Measurements from ENCODE around the gene RAB12. TPM values are rescaled to one million over a fixed set of nuclear protein-coding genes. Genes with fewer than 3 reads are reported as not detected.

The RAB12 gene
- total RNA-seq, result 10 to 100 TPM; 24.1 to 88.6 (median 44.1) TPM

- peak within 1 kb of the TSS; percentile 86 to 98 (median 91) for H3K4me3 ChIP-seq
- WGBS, 2 donors, result 7 to 14% methylated on average over 38 to 55 of the region's 95 CpGs
- H3K27ac ChIP-seq, result peak within 1 kb of the TSS; percentile 69 to 85 (median 80)
- ATAC-seq (ENCODE audit: low FRiP score in 2 of 2) (peak; percentile 93 to 98), DNase-seq (peak; percentile 88 to 98)
- no peaks in the 10 kb centered on the region for H3K27me3 ChIP-seq
- peaks cover 0 to 3% (median 0%) of the 10 kb centered on the region in 4 donors for H3K36me3 ChIP-seq
- H3K4me1 ChIP-seq, result peaks cover 27 to 45% (median 30%) of the 10 kb centered on the region in 4 donors
- H3K9me3 ChIP-seq, result no peaks in the 10 kb centered on the region
- TF ChIP-seq EP300 (IDR thresholded peaks at IDR 0.05) (no peak), CTCF (IDR thresholded peaks at IDR 0.05) (peak; percentile 92 to 97 (median 96)), POLR2AphosphoS5 (IDR thresholded peaks at IDR 0.05) (peak; percentile 78 to 80), POLR2A (IDR thresholded peaks at IDR 0.05) (peak in 3 of 4 donors; percentile 34 to 76 (median 48))
These were observed at the start of gene RAB12 for GRCh38 chr18:8608795-8609658. Gene RAB12 (plus strand): TSS chr18:8609437. CDS start chr18:8609440, 3 bp downstream.

GRCh38 chr18:8559612-8560186 lies 49.5 kb upstream of the RAB12 start:
- H3K4me3 ChIP-seq, result no peak overlapping the region
- 65 to 71% methylated on average over 4 of the region's 4 CpGs for WGBS, 2 donors
- DNase-seq, result no peak
- H3K27me3 ChIP-seq, result no peaks in the 10 kb centered on the region
- no peak for TF ChIP-seq POLR2AphosphoS5 (IDR thresholded peaks at IDR 0.05)
- TF ChIP-seq EP300 (IDR thresholded peaks at IDR 0.05), result no peak
- no peak for TF ChIP-seq POLR2A (IDR thresholded peaks at IDR 0.05)
- no peak overlapping the region for H3K27ac ChIP-seq
- H3K4me1 ChIP-seq, result no peaks in the 10 kb centered on the region
- ATAC-seq (ENCODE audit: low FRiP score in 2 of 2), result no peak
- no peaks in the 10 kb centered on the region for H3K36me3 ChIP-seq
- no peaks in the 10 kb centered on the region for H3K9me3 ChIP-seq

GRCh38 chr18:8561123-8561910 lies 47.9 kb upstream of the RAB12 start:
- no peaks in the 10 kb centered on the region for H3K9me3 ChIP-seq
- H3K27ac ChIP-seq, result peak overlapping the region in 2 of 4 donors; percentile 2 to 49
- no peak for ATAC-seq (ENCODE audit: low FRiP score in 2 of 2)
- H3K36me3 ChIP-seq, result no peaks in the 10 kb centered on the region
- H3K4me1 ChIP-seq, result no peaks in the 10 kb centered on the region
- no peak for DNase-seq
- no peak overlapping the region for H3K4me3 ChIP-seq
- WGBS, 2 donors, result 82 to 83% methylated on average over 8 of the region's 8 CpGs
- no peak for TF ChIP-seq EP300 (IDR thresholded peaks at IDR 0.05)
- no peak for TF ChIP-seq CTCF (IDR thresholded peaks at IDR 0.05)
- no peak for TF ChIP-seq POLR2AphosphoS5 (IDR thresholded peaks at IDR 0.05)
- TF ChIP-seq POLR2A (IDR thresholded peaks at IDR 0.05), result no peak
- H3K27me3 ChIP-seq, result no peaks in the 10 kb centered on the region

- DNase-seq (no peak), ATAC-seq (ENCODE audit: low FRiP score in 2 of 2) (no peak)
- 69 to 72% methylated on average over 6 of the region's 6 CpGs for WGBS, 2 donors
- no peaks in the 10 kb centered on the region for H3K27me3 ChIP-seq
- no peak overlapping the region for H3K4me3 ChIP-seq
- no peaks in the 10 kb centered on the region for H3K4me1 ChIP-seq
- peak overlapping the region in 1 of 4 donors; percentile 29 for H3K27ac ChIP-seq
- H3K36me3 ChIP-seq, result no peaks in the 10 kb centered on the region
- TF ChIP-seq CTCF (IDR thresholded peaks at IDR 0.05) (no peak), POLR2AphosphoS5 (IDR thresholded peaks at IDR 0.05) (no peak), EP300 (IDR thresholded peaks at IDR 0.05) (no peak), POLR2A (IDR thresholded peaks at IDR 0.05) (no peak)
- H3K9me3 ChIP-seq, result no peaks in the 10 kb centered on the region
These were observed 47.2 kb upstream of the RAB12 start for GRCh38 chr18:8562070-8562469.

- no peaks in the 10 kb centered on the region for H3K9me3 ChIP-seq
- no peaks in the 10 kb centered on the region for H3K27me3 ChIP-seq
- H3K4me3 ChIP-seq, result no peak overlapping the region
- no peaks in the 10 kb centered on the region for H3K36me3 ChIP-seq
- no peak for ATAC-seq (ENCODE audit: low FRiP score in 2 of 2)
- DNase-seq, result no peak
- 53 to 63% methylated on average over 3 of the region's 3 CpGs for WGBS, 2 donors
- H3K27ac ChIP-seq, result no peak overlapping the region
- no peak for TF ChIP-seq CTCF (IDR thresholded peaks at IDR 0.05)
- TF ChIP-seq POLR2AphosphoS5 (IDR thresholded peaks at IDR 0.05), result no peak
- no peak for TF ChIP-seq EP300 (IDR thresholded peaks at IDR 0.05)
- no peak for TF ChIP-seq POLR2A (IDR thresholded peaks at IDR 0.05)
- H3K4me1 ChIP-seq, result no peaks in the 10 kb centered on the region
These were observed 46.3 kb upstream of the RAB12 start for GRCh38 chr18:8562919-8563318.

All from upper lobe of left lung (tissue), 6 donors.